ENCODE data around the gene PHLDA2. TPM values are rescaled to one million over a fixed set of nuclear protein-coding genes. Genes with fewer than 3 reads are reported as not detected.

The PHLDA2 gene
- total and polyA plus RNA-seq, 9 of the 15 experiments (the other 6 are each of a cell fraction or from before 2014, with no cell fraction given) = 0.43 to 42.4 (median 4.7) TPM

- CTCF ChIA-PET (ENCODE audit: low intra/inter-chr PET ratio) = interaction anchor here (10.6 kb wide), 1 partner anchor 356 kb away, joined by 228 read pairs; no protein-coding TSS in a partner anchor
- Histone ChIP-seq H4K20me1 (replicated peaks; ENCODE audit: control insufficient read depth, insufficient read depth, low read length) (no peaks in the 10 kb centered on the region), H3K27me3 (ENCODE audit: control insufficient read depth in 2 of 2, insufficient read depth in 2 of 2, low read length in 2 of 2) (no peaks in the 10 kb centered on the region), H3K27ac (ENCODE audit: extremely low read depth, low read depth, low read length) (no peak overlapping the region), H3K36me3 (ENCODE audit: control insufficient read depth, insufficient read depth, low read length) (no peaks in the 10 kb centered on the region), H3K79me2 (ENCODE audit: control insufficient read depth, insufficient read depth, low read length) (no peaks in the 10 kb centered on the region), H3K4me3 (no peak overlapping the region), H3K9me1 (ENCODE audit: control insufficient read depth, insufficient read depth, low read length) (no peaks in the 10 kb centered on the region), H3K9ac (ENCODE audit: insufficient read depth in 1 of 2, low read depth in 2 of 2, low read length in 2 of 2) (peak overlapping the region; percentile 55 to 84; a peak in 2 of 4 replicates), H3K9me3 (replicated peaks; ENCODE audit: control insufficient read depth, insufficient read depth, low read depth, low read length) (no peaks in the 10 kb centered on the region), H3K4me1 (replicated peaks in 1 of 2; ENCODE audit: control insufficient read depth in 2 of 2, insufficient read depth in 2 of 2, low read length in 2 of 2) (peaks cover 37 to 73% of the 10 kb centered on the region in 2 experiments), H2AFZ (ENCODE audit: low read depth, low read length) (peak overlapping the region; percentile 12), H3K4me2 (ENCODE audit: insufficient read depth, low read length) (no peak overlapping the region)
- DNase-seq (ENCODE audit: extremely low read depth in 1 of 4, low spot score in 3 of 4) (no peak), FAIRE-seq (no peak), ATAC-seq (no peak)
- 72% methylated on average over 16 of the region's 16 CpGs for WGBS (ENCODE audit: insufficient coverage, low coverage, missing lambda C conversion rate)
- TF ChIP-seq MGA (IDR thresholded peaks at IDR 0.05) (peak; percentile 44; the same call in 1 of the 2 replicates), E2F6 (IDR thresholded peaks at IDR 0.05; ENCODE audit: borderline replicate concordance in 1 of 2, extremely low read depth in 1 of 2, insufficient read depth in 1 of 2, insufficient read length in 1 of 2, low read depth in 1 of 2, low read length in 1 of 2, poor library complexity in 1 of 2, severe bottlenecking in 1 of 2) (peak in 1 of 2 experiments; percentile 17), PYGO2 (tag; IDR thresholded peaks at IDR 0.05) (no peak), ADNP (tag; IDR thresholded peaks at IDR 0.05) (no peak), L3MBTL2 (IDR thresholded peaks at IDR 0.05) (0 out of 2 replicates have a peak, but pooled peaks have one; percentile 36)
- POLR2A ChIA-PET = interaction anchor here (0.6 to 1.4 kb wide), 9 partner anchors 10 to 379 kb away, joined by 3 to 6 read pairs (median 3); partner anchors contain the start of genes KCNQ1OT1 and PHLDA2
- in situ Hi-C loops (cut with MboI) = loop anchor here (5.0 kb wide), 1 partner anchor 357 kb away; no protein-coding TSS in a partner anchor
- BruUV-seq (replicated peaks) = no TSS peak
- intact Hi-C loops (cut with micrococcal nuclease) = loop anchor here (2.0 to 10.0 kb wide), 6 partner anchors 192 to 585 kb away; partner anchors contain the start of genes C11orf21, KCNQ1OT1 and TSPAN32
These were observed 39.6 kb downstream of the PHLDA2 start for GRCh38 chr11:2889362-2890273.

Data from K562 (cell line).